ENCODE data around the gene RNU6-9. TPM values are rescaled to one million over a fixed set of nuclear protein-coding genes. Genes with fewer than 3 reads are reported as not detected.

RNU6-9 gene
- total and polyA plus RNA-seq, 8 donors: not detected

DNA sequence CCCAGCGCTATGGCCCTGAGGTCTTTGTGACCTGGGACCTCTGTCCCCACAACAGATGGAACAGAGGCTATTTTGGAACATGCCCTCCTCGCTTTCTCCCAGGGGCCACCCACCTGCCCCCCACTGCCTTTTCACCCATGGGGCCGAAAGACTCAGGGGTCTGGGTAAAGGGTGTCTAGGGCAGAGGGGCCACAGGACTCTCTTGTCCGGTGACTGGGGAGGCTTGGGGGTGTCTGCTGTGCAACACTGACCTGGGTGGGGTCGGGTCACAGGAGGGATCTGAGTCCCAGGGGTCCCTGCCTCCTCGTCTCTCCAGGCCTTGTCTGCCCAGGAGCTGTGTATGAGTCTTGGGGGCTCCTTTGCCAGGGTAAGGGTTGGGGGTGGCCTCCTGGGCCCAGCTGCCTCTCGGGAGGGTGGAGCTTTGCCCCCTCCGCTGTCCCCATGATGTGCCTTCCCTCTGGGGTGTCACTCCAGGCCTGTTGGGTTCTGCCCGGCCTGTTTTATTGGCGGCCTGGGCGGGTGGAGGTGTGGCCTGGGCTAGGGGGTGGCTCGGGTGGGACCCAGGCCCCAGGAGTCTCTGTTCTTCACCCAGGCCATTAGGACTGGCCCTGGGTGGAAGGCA lies 34.6 kb downstream of the RNU6-9 start:
- WGBS, 2 donors: 84 to 89% methylated on average over 11 to 12 of the region's 12 CpGs
- Histone ChIP-seq H3K9me3 (no peaks in the 10 kb centered on the region), H3K27me3 (no peaks in the 10 kb centered on the region), H3K4me3 (peak overlapping the region in 2 of 4 donors; percentile 86 to 93), H3K27ac (no peak overlapping the region), H3K4me1 (peaks cover 5 to 10% (median 6%) of the 10 kb centered on the region in 3 donors), H3K36me3 (no peaks in the 10 kb centered on the region)
- no peak for FAIRE-seq
- intact Hi-C loops (cut with DNase I): loop anchor here in 1 of 3 donors (10.0 kb wide), 1 partner anchor 57 kb away; the partner anchor contains the start of gene WDR18
- ATAC-seq: no peak
- DNase-seq: peak in 1 of 6 donors; percentile 43
- TF ChIP-seq, protein P1, sequence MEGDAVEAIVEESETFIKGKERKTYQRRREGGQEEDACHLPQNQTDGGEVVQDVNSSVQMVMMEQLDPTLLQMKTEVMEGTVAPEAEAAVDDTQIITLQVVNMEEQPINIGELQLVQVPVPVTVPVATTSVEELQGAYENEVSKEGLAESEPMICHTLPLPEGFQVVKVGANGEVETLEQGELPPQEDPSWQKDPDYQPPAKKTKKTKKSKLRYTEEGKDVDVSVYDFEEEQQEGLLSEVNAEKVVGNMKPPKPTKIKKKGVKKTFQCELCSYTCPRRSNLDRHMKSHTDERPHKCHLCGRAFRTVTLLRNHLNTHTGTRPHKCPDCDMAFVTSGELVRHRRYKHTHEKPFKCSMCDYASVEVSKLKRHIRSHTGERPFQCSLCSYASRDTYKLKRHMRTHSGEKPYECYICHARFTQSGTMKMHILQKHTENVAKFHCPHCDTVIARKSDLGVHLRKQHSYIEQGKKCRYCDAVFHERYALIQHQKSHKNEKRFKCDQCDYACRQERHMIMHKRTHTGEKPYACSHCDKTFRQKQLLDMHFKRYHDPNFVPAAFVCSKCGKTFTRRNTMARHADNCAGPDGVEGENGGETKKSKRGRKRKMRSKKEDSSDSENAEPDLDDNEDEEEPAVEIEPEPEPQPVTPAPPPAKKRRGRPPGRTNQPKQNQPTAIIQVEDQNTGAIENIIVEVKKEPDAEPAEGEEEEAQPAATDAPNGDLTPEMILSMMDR (IDR thresholded peaks at IDR 0.05): no peak

DNA sequence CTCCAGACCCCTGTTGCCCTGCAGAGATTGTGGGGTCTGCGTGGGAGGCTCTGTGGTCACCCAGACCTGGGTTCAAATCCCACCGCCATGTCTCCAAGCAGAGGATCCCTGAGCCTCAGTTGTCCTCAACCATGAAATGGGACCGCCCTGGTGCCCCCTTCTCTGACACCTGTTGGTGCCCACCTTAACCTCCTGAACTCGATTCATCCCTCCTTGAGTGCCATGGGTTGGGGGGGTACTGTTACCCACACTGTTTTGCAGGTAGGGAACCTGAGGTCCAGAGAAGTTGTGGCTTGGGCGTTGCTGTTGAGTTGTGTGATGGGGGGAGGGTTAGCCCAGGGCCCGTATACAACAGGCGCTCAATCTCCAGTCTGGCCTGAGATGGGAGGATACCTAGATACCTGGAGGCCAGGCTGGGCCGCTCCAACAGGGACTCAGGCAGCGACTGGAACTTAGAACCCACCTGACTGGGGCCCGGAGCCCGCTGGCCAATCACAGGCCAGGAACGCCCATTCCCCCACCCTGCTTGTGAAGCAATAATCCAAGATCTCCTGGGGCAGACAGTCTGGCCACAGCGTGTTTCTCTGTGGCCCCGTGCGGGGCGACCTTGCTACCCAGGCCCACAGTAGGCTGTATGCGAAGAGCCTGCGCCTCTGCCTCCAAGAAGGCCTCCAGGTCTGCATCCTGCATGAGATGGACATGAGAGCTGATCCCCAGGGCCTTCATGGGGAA lies 35.4 kb downstream of the RNU6-9 start:
- no peaks in the 10 kb centered on the region for H3K36me3 ChIP-seq
- no peak for DNase-seq
- H3K27ac ChIP-seq: no peak overlapping the region
- TF ChIP-seq, protein P1 (IDR thresholded peaks at IDR 0.05): no peak
- H3K4me3 ChIP-seq: no peak overlapping the region
- intact Hi-C loops (cut with DNase I): loop anchor here in 1 of 3 donors (10.0 kb wide), 1 partner anchor 56 kb away; the partner anchor contains the start of gene WDR18
- 87 to 89% methylated on average over 18 of the region's 18 CpGs for WGBS, 2 donors
- peaks cover 5 to 16% (median 14%) of the 10 kb centered on the region in 3 donors for H3K4me1 ChIP-seq
- ATAC-seq: no peak
- no peaks in the 10 kb centered on the region for H3K27me3 ChIP-seq
- no peak for FAIRE-seq
- H3K9me3 ChIP-seq: no peaks in the 10 kb centered on the region

DNA sequence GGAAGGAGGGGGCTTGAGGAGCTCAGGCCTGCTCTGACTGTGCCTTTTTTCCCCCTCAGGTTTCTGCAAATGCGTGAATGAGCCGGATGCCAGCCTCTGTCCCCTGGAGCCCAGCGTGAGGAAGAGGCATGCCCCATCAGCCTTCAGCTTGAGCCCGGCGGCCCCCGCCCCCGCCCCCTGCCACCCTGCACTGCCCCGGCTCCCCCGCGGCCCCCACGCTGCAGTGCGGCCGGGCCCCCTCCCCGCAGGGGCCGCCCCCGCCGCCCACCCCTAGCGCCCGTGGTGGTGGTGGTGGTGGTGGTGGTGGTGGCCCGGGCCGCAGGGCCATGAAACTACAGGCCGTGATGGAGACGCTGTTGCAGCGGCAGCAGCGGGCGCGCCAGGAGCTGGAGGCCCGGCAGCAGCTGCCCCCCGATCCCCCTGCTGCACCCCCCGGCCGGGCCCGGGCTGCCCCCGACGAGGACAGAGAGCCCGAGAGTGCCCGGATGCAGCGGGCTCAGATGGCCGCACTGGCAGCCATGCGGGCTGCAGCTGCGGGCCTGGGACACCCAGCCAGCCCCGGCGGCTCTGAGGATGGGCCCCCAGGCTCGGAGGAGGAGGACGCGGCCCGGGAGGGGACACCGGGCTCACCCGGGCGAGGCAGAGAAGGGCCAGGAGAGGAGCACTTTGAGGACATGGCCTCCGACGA lies 36.1 kb downstream of the RNU6-9 start:
- FAIRE-seq: no peak
- ATAC-seq: no peak
- Histone ChIP-seq H3K9me3 (no peaks in the 10 kb centered on the region), H3K27me3 (no peaks in the 10 kb centered on the region), H3K4me3 (no peak overlapping the region), H3K27ac (no peak overlapping the region), H3K4me1 (peaks cover 11 to 23% (median 21%) of the 10 kb centered on the region in 3 donors), H3K36me3 (no peaks in the 10 kb centered on the region)
- WGBS, 2 donors: 93% methylated on average over 44 to 51 of the region's 51 CpGs
- intact Hi-C loops (cut with DNase I): loop anchor here in 1 of 3 donors (10.0 kb wide), 1 partner anchor 55 kb away; the partner anchor contains the start of gene WDR18
- no peak for DNase-seq
- TF ChIP-seq, protein P1 (IDR thresholded peaks at IDR 0.05): no peak

DNA sequence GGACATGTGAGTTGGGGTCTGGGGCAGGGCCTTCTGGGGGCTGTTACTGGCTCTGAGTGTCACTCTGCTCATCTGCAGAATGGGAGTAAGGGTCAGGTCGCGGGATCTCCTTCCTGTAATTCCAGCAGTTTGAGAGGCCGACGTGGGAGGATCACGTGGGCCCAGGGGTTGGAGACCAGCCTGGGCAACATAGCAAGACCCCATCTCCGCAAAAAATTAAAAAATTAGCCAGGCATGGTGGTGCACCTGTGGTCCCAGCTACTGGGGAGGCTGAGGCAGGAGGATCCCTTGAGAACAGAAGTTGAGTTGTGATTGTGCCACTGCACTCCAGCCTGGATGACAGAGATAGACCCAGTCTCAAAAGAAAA lies 36.6 kb downstream of the RNU6-9 start:
- Histone ChIP-seq H3K4me3 (no peak overlapping the region), H3K27me3 (no peaks in the 10 kb centered on the region), H3K27ac (no peak overlapping the region), H3K9me3 (no peaks in the 10 kb centered on the region), H3K4me1 (peaks cover 12 to 27% (median 21%) of the 10 kb centered on the region in 3 donors), H3K36me3 (no peaks in the 10 kb centered on the region)
- DNase-seq (no peak), ATAC-seq (no peak), FAIRE-seq (no peak)
- intact Hi-C loops (cut with DNase I): loop anchor here in 1 of 3 donors (10.0 kb wide), 1 partner anchor 55 kb away; the partner anchor contains the start of gene WDR18
- TF ChIP-seq, protein P1 (IDR thresholded peaks at IDR 0.05): no peak
- 92 to 96% methylated on average over 6 of the region's 6 CpGs for WGBS, 2 donors

Data from pancreas (tissue), 10 donors.